HG02763 (cell line): Measurements from ENCODE around the gene GTSE1.
"Not testable (repeated sequence)": the region's sequence is repeated elsewhere in the genome, so short reads cannot be mapped to it uniquely, and the experiment has no call there.

Experiments used
- ATAC-seq: cut with Tn5 transposase; IDR thresholded peaks from one replicate; pipeline ENCODE4 v1.9.1; 2021; ENCODE audit warnings: mild to moderate bottlenecking, moderate library complexity; ENCODE audit not compliant: unreplicated experiment

Gene GTSE1

DNA sequence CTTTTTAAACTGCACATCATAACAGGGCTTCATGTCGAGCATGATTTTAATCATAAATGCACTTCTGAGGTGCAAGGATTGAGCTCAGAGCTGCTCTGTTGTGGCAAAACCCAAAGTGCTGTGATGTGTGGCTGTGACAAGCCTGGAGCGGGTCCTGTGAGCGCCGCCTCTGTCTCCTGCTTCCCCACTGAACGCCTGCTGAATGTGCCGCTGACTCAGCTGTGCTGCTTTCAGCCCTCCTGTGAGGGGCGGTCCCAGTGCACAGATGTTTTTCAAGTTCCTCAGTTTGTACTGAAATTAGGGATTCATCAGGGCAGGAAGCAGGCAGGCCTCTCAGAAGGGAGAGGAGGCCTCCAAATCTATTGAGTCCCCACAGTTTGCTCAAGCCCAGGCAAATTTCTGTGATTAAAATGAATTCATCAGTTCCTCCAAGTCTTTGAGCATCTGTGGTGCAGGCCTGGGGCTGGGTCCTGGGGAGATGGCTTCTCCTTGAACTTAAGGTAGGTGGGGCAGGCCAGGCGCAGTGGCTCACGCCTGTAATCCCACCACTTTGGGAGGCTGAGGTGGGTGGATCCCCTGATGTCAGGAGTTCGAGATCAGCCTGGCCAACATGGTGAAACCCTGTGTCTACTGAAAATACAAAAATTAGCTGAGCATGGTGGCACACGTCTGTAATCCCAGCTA lies 3.0 kb upstream of the GTSE1 start:
- no peak for ATAC-seq

DNA sequence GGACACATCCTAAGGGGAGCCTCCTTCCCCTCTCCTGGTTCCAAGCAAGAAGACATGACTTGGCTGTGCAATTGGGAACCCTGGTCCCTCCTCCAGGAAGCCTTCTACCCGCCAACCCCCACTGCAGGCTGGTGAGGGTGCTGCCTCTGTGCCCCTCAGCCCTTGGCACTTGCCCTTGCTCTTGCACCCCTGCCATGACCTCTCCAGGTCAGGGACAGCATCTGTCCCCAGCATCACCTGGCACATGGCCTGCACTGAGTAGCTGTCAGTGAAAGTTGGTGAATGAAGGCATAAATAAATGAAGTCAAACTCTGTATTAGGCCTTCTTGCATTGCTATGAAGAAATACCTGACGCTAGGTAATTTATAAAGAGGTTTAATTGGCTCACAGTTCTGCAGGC lies 1.9 kb upstream of the GTSE1 start:
- ATAC-seq = no peak

DNA sequence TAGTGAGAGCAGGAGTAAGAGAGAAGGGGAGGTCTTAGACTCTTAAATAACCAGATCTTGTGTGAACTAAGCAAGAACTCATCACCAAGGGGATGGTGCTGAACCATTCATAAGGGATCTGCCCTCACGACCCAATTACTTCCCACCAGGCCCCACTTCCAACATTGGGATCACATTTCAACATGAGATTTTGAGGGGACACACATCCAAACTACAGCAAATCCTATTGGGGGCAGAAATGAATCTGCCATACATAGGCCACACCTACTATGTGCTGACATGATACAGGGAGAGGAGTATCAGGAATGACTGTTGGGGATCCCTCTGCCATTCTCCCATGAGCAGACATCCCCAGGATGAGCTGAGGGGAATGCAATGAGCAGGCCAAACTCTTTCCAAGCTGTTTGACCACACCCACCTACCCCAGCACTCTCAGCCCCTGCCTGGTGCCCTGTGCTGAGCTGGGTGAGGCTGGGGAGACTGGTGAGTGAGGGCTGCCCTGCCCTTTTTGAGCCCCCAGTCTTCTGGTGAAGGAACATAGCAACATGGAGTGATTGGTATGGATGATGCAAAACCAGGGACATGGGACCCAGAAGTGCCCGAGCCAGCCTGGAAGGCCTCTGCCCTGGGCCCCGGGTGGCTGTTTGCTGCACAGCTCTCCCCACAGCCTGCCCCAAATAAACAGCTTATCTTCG lies 1.2 kb upstream of the GTSE1 start:
- ATAC-seq = no peak

DNA sequence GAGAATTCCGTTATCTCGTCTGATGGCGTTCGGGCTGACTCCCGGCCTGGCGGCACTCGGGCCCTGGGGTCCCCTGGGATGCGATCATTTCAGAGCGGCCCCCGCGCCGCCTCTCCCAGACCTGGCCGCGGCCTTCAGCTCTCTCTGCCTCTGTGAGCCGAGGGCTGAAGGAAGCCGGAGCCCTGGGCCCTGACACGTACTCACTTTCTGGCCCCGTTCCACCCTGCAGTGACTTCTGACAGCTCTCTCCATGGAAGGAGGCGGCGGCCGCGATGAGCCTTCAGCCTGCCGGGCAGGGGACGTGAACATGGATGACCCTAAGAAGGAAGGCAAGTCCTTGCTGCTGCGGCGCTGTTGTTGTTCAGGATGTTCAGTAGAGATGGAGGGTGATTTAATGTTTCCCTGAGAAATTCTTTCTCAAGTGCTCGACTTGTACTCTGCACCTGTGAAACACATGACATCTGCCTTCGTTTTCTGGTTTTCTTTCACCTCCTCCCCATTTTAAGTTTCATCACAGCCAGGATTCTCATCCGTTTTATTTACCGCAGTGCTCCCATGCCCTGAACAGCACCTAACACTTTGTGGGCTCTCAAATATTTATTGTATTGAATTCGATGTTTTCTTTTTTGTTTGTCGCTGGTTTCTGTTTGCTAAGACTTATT lies 612 bp downstream of the GTSE1 start:
- ATAC-seq = no peak

DNA sequence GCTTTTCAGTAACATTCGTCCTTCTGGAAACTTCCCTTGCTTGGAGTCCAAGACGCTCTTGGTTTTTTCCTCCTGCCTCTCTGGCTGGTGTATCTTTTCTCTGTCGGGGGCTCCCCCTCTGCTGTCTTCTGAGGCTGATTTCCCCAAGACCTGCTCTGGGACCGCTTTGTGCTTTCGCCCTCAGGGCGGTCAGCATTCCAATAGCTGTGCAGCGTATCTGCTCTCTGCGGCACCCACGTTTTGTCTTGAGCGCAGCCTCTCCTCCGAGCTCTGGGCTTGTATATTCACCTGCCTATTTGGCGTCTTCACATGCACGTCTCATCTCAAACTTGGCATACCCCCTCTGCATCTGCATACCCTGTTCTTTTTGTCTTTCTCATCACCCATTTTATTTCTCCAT lies 2.4 kb downstream of the GTSE1 start:
- no peak for ATAC-seq

DNA sequence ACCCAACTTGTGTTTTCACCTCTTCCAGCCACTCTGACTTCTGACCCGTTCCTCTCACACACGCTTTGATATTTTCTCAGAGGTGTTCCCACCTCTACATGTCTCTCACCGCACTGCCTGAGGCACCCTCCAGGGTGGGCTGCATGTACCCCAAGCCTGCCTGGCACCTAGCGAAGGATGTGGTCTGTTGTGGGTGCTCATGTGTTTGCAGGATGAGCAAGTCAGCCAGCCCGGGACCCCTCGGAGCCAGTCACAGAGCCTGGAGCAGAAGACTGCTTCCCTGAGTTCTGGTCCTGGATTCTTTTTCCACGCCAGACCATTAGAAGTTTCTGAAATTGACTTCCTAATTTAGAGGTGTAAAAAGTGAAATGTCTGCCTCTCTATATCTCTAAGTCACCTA lies 3.8 kb downstream of the GTSE1 start:
- no peak for ATAC-seq

DNA sequence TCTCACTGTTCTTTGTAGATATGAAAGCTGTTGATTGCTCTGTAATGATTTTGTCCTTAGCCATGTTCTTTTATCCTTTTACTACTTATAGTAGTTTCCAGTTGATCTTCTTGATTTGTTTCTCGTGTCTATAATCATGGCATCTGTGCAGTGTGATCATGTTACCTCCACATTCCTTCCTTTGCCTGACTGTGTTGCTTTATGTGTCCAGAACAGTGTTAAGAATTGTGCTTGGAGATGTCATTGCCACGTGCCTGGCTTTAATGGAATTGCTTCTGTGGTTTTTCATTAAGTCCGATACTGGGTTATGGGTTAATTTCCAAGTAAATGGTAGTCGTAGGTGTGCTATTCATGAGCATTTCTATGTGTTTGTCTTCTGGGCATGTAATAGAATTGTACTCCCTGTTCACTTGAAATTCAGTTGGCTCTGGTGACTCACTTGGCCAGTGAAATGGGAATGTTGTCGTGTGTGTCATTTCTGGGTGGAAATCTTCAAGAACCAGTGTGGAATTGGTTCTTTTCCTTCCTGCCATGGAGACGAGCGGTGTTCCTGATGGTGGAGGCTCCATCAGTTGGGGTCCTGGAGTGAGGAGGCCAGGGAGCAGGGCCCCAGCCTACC lies 6.8 kb downstream of the GTSE1 start:
- no peak for ATAC-seq

DNA sequence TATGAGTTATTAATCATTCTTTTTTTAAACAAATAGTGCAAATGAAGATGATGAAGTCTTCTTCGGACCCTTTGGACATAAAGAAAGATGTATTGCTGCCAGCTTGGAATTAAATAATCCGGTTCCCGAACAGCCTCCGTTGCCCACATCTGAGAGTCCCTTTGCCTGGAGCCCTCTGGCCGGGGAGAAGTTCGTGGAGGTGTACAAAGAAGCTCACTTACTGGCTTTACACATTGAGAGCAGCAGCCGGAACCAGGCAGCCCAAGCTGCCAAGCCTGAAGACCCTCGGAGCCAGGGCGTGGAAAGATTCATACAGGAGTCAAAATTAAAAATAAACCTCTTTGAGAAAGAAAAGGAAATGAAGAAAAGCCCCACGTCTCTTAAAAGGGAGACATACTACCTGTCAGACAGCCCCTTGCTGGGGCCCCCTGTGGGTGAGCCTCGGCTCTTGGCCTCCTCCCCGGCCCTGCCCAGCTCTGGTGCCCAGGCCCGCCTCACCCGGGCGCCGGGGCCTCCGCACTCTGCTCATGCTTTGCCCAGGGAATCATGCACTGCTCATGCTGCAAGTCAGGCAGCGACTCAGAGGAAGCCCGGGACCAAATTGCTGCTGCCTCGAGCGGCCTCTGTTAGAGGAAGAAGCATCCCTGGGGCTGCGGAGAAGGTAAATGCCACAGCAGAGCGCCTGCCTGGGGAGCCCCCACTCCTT lies 11.8 kb downstream of the GTSE1 start:
- no peak for ATAC-seq

DNA sequence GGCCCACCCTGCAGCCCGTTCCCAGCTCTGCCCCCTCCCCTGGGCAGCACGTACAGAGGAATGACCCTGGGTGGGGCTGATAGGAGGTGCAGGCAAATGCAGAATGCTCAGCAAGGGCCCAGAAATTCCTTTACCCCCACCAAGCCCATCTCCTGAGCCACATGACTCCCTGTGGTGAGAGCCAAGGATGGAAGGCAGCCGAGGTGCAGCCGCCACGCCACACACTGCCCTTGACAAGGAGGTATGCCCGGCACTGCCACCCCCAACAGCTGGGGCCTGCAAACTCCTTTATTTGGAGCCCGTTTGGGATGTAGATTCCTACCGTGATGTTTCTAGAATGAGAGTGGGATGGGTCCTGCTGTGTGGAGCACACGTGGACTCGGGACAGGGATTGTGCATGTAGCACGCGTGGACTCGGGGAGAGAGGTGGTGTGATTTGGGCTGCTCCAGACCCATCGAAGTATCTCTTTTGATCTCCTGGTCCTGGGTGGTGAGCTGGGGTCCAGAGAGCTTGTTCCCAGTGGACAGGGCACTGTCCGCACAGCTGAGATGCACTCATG lies 12.9 kb downstream of the GTSE1 start:
- no peak for ATAC-seq

DNA sequence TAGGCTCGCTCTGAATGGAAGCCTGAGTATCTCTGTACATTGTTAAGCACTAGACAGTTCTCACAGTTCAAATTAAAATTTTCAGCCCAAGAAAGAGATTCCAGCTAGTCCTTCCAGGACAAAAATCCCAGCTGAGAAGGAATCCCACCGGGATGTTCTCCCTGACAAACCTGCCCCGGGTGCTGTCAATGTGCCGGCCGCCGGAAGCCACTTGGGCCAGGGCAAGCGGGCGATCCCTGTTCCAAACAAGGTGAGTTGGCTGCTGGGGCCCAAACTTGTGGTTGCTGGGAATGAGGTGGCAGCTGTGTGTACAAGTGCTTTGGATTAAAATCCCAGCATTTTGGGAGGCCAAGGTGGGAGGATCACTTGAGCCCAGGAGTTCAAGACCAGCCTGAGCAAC lies 15.4 kb downstream of the GTSE1 start:
- ATAC-seq = no peak

DNA sequence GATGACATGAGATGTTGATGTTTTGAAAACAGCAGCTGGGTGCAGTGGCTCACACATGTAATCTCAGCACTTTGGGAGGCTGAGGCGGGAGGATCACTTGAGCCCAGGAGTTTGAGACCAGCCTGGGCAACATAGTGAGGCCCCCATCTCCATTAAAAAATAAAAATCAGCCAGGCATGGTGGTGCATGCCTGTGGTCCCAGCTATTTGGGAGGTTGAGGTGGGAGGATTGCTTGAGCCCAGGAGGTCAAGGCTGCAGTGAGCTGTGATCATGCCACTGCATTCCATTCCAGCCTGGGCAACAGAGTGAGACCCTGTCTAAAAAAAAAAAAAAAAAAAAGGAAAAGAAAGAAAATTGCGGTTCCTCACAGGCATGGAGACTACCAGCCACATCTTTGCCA lies 16.2 kb downstream of the GTSE1 start:
- not testable (repeated sequence) for ATAC-seq

DNA sequence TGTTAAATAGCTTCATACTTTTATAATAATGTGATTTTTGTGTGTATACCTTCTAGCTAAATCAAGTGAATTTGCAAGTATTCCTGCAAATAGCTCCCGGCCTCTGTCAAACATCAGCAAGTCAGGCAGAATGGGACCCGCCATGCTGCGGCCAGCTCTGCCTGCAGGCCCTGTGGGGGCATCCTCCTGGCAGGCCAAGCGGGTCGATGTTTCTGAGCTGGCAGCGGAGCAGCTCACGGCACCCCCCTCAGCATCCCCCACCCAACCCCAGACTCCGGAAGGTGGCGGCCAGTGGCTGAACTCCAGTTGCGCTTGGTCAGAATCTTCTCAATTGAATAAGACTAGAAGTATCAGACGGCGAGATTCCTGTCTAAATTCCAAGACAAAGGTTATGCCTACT lies 19.3 kb downstream of the GTSE1 start:
- ATAC-seq = no peak

DNA sequence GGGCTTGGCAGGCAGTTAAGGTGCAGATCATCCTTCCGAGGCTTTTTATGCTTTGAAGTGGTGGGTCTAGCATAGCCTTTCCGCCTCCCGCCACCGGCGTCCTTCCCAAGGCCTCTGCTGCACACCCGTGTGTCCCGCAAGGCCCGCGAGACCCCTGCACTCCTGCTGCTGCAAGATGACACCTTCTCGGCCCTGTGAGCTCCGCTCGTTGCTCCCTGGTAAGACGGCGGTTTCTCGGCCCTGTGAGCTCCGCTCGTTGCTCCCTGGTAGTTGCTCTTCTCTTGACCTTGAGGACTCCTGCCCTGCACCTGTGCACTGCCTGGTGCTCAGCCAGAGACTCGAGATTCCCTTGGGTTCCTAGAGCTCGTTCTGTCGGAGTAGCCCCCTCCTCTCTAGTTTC lies 21.0 kb downstream of the GTSE1 start:
- ATAC-seq = no peak

DNA sequence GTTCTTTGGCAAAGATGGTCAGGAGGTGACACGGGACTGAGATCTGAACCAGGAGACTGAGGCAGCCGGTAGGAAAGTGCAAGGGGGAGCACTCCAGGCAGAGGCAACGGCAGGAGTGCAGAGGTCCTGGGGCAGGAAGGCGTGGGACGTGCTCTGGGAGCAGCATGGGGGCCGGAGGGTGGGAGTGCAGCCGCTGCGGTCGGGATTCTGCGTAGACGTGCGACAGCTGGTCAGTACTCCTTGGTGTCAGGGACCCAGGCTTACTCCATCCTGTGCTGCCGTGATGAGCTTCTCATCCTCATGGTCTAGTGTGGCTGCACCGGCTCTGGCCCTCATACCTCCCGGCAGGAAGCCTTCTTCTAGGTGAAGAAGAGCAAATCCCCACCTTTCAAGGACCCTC lies 21.9 kb downstream of the GTSE1 start:
- ATAC-seq = no peak

DNA sequence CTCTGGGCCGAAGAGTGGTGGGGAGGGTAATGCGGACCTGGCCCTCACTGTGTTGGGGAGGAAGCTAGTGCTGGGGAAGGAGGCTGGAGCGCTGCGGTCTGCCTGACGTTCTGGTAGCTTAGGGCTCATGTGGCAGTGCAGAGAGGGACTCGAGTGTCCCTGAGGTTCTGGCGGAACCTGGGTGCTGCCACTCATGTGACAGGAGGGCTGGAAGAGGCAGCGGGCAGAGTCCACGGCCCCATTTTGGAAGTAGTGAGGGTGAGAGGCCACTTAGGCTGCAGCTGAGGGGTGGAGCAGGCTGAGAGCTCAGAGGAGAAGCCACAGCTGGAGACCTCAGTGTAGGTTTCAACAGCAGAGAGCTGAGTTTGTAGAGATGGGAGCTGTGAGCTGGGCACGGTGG lies 22.6 kb downstream of the GTSE1 start:
- ATAC-seq = no peak

DNA sequence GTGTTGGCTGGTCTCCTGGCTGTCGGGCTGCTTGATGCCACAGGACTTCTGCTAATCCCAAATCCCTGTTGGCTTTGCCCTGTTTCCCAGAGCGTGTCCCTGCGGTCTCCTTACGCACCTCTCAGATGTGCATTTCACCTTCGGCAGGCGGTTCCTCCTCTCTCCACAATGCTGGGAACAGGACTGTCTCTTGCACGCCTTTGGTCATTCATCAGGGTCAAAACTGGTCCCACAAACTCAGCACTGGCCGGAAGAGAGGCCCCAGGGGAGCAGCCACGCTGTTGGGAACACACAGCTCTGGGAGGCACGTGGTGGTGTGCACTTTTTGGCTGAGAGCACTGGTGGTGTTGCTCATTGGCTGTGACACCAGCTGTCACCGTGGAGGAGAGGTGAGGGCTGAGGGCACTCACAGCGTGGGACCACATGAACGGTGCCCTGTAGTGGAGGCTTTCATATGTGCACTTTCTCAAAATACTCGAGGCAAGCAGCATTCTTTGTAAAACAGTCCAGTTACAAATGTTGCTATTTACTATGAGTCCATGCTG lies 23.6 kb downstream of the GTSE1 start:
- no peak for ATAC-seq

DNA sequence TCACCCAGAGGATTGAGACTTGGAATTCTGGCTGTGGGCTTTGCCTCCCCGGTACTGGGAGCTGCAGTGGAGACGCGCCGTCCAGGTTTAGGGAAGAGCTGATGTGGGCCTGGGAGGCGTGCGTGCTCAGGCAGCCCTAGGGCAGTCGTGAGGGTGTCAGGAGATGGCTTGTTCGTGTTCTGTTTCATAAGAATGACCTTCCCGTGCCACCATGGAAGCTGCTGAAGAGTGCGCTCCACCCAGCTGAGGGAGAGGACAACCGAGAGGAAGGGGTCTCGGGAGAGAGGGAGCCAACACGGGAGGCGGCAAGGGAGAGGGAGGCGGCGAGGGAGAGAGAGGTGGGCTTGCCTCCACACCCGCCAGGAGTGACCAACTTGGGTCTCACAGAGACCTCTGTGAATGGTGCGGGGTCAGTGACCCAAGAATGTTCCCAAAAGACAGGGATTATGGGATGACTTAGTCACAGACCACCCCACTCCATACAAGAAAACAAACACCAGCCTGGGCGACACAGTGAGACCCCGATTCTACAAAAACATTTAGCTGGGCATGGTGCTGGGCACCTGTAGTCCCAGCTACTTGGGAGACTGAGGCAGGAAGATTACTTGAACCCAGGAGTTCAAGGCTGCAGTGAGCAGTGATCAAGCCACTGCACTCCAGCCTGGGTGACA lies 24.2 kb downstream of the GTSE1 start:
- no peak for ATAC-seq

DNA sequence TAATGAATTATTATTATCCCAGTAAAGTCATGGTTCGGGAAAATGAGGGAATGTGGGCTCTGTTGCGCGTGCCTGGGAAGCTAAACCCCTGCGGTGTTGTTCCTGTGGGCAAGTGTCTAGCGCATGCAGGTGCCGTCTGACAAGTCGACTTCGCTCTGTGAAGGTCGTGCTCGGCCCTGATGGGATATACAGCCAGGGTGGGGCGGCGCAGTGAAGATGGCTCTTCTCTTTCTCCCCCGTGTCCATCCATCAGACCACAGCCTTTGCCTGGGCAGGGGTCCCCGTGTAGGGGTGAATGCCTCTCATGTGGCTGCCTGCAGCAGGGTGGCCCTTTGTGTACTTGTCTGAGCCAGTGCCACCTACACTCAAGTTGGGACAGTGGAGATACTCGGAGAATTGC lies 26.0 kb downstream of the GTSE1 start:
- ATAC-seq = no peak

DNA sequence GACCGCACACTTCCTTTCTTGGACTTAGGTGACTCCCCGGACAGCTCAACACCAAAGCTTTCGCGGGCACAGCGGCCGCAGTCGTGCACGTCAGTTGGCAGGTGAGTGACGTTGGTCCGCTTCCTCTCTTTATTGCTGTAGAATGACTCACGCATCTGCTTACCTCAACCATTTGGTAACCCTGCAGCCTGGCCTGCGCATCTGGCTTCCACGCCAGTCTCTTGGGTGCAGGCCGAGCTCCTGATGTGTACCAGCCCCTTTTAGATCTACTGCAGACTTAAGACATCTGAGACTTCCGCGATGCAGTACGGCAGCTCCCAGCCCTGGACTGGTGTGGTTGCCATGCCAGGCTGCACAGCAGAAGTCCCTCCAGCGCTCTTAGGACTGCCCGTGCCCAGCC lies 26.5 kb downstream of the GTSE1 start:
- ATAC-seq = no peak

DNA sequence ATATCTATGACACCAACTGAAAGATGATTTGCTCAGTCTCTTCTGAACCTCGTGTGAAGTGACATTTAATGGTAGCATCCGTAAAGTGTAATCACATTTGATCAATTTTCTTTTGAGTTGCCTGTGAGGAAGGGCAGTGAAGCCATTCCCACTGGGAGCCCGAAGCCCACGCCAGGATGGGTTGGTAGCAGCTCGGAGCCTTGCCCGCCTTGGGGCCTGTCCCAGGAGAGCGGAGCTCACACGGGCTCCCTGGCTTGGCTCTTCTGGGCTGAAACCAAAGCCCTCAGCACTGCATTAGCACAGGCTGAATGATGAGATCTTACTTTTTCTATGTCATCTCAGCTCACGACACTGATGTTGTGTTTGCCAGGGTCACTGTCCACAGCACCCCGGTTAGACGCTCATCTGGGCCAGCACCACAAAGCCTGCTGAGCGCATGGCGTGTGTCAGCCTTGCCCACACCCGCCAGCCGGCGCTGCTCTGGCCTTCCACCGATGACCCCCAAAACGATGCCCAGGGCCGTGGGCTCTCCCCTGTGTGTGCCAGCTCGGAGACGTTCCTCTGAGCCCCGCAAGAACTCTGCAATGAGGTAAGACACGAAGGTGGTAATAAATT lies 29.5 kb downstream of the GTSE1 start:
- ATAC-seq = no peak
